Smooth muscle cell (in vitro differentiated cells): ENCODE results near the gene TRIM66. TPM values are rescaled to one million over a fixed set of nuclear protein-coding genes. Genes with fewer than 3 reads are reported as not detected.
A peak's percentile ranks its signal among the peaks of the same experiment; 100 is the strongest.

Experiments used
- DNase-seq: peaks from one replicate; lab custom pipeline; 2025; ENCODE audit not compliant: unreplicated experiment; lab: John Stamatoyannopoulos, UW
- H2AFZ ChIP-seq: fragments of 200-600 bp; sonication (generic); 2 replicates; pipeline ENCODE4 v1.6.0; 2016; ENCODE audit warnings: antibody characterized with exemption, low read depth, mild to moderate bottlenecking
- H3F3A ChIP-seq: fragments of 200-600 bp; sonication (generic); 2 replicates; pipeline ENCODE4 v1.6.0; 2017; ENCODE audit warnings: antibody characterized with exemption, low read depth
- H3K27ac ChIP-seq: fragments of 200-600 bp; sonication (generic); 2 replicates; pipeline ENCODE4 v1.5.1; 2016; ENCODE audit warnings: low read depth, mild to moderate bottlenecking
- H3K27me3 ChIP-seq: fragments of 200-600 bp; sonication (generic); 2 replicates; pipeline ENCODE4 v1.6.1; 2016; ENCODE audit warnings: low read depth, mild to moderate bottlenecking
- H3K36me3 ChIP-seq: fragments of 200-600 bp; sonication (generic); 2 replicates; pipeline ENCODE4 v1.5.1; 2016; ENCODE audit warnings: low read depth
- H3K4me1 ChIP-seq: fragments of 200-600 bp; sonication (generic); 2 replicates; pipeline ENCODE4 v1.5.1; 2016; ENCODE audit warnings: low read depth
- H3K4me2 ChIP-seq: fragments of 200-600 bp; sonication (generic); 2 replicates; pipeline ENCODE4 v1.6.0; 2016; ENCODE audit warnings: mild to moderate bottlenecking
- H3K4me3 ChIP-seq: fragments of 200-600 bp; sonication (generic); 2 replicates; pipeline ENCODE4 v1.5.1; 2016; ENCODE audit warnings: mild to moderate bottlenecking
- H3K79me2 ChIP-seq: fragments of 200-600 bp; sonication (generic); 2 replicates; pipeline ENCODE4 v1.6.0; 2016; ENCODE audit warnings: low read depth, mild to moderate bottlenecking
- H3K9ac ChIP-seq: fragments of 200-600 bp; sonication (generic); 2 replicates; pipeline ENCODE4 v1.6.0; 2016; ENCODE audit warnings: low read depth
- H3K9me3 ChIP-seq: fragments of 200-600 bp; sonication (generic); replicated peaks from 2 replicates; pipeline ENCODE4 v1.5.1; 2016; ENCODE audit warnings: low read depth
- H4K20me1 ChIP-seq: fragments of 200-600 bp; sonication (generic); 2 replicates; pipeline ENCODE4 v1.6.0; 2016; ENCODE audit warnings: low read depth
- CTCF ChIP-seq: fragments of 200-600 bp; sonication (generic); IDR thresholded peaks from 2 replicates; pipeline ENCODE4 v1.5.1; 2017; ENCODE audit warnings: borderline replicate concordance, mild to moderate bottlenecking, antibody characterized with exemption; ENCODE audit not compliant: insufficient read depth, poor library complexity, severe bottlenecking
- WGBS: methylation state at CpG from one replicate; pipeline ENCODE4 v1.1.7; 2016; ENCODE audit warnings: low lambda C conversion rate; 5-methylcytosine and 5-hydroxymethylcytosine counted together
- polyA plus RNA-seq: library from polyadenylated mRNA; unstranded; fragments of >200 nt; fragmentation: Nextera tagmentation; extraction: Ambion mirVana; gene quantifications from 2 replicates; pipeline ENCODE4 v1.2.1, GENCODE V29; 2016
- total RNA-seq: library from RNA; depleted of rRNA; stranded (reverse); fragments of >200 nt; gene quantifications from 2 replicates; pipeline ENCODE4 v1.2.3, GENCODE V29; 2014

TRIM66 gene
- total RNA-seq (5.8 and 7.1 TPM in 2 replicates), polyA plus RNA-seq (0.24 and 0.93 TPM in 2 replicates)

- DNase-seq, result peak; percentile 95
- Histone ChIP-seq H3K27me3 (no peaks in the 10 kb centered on the region), H4K20me1 (peaks cover 34% of the 10 kb centered on the region), H2AFZ (peak within 1 kb of the TSS; percentile 52), H3K4me3 (peak within 1 kb of the TSS; percentile 85), H3F3A (peaks cover 29% of the 10 kb centered on the region), H3K9ac (peak within 1 kb of the TSS; percentile 98), H3K9me3 (no peaks in the 10 kb centered on the region), H3K79me2 (peaks cover 25% of the 10 kb centered on the region), H3K4me1 (peaks cover 19% of the 10 kb centered on the region), H3K27ac (peak within 1 kb of the TSS; percentile 88), H3K36me3 (no peaks in the 10 kb centered on the region), H3K4me2 (peak within 1 kb of the TSS; percentile 96)
- TF ChIP-seq CTCF, result no peak
- WGBS, result under 1% methylated on average over 62 of the region's 67 CpGs
Observed at GRCh38 chr11:8682303-8683114, at the start of gene TRIM66, which contains the start of gene RPL27A. Gene TRIM66, minus strand, starts transcription at chr11:8682665. Its CDS starts 10,391 bp downstream, at chr11:8672274. Gene RPL27A, plus strand, starts transcription at chr11:8682792. Its CDS starts 22 bp downstream, at chr11:8682814.

GRCh38 chr11:8731647-8732323, 49.3 kb upstream of the TRIM66 start:
- H2AFZ ChIP-seq, result no peak overlapping the region
- no peak overlapping the region for H3K4me2 ChIP-seq
- H3K4me3 ChIP-seq, result no peak overlapping the region
- no peaks in the 10 kb centered on the region for H3K9me3 ChIP-seq
- H3K27me3 ChIP-seq, result no peaks in the 10 kb centered on the region
- H3K27ac ChIP-seq, result peak overlapping the region; percentile 71
- DNase-seq, result no peak
- TF ChIP-seq CTCF, result no peak
- H3K4me1 ChIP-seq, result peaks cover 16% of the 10 kb centered on the region
- 92% methylated on average over 3 of the region's 3 CpGs for WGBS
- peaks cover 6% of the 10 kb centered on the region for H3F3A ChIP-seq
- H3K79me2 ChIP-seq, result peaks cover 55% of the 10 kb centered on the region
- H3K9ac ChIP-seq, result no peak overlapping the region
- H4K20me1 ChIP-seq, result peaks cover 98% of the 10 kb centered on the region
- no peaks in the 10 kb centered on the region for H3K36me3 ChIP-seq

- Histone ChIP-seq H3K27me3 (no peaks in the 10 kb centered on the region), H3F3A (peaks cover 6% of the 10 kb centered on the region), H3K4me1 (peaks cover 16% of the 10 kb centered on the region), H3K9ac (no peak overlapping the region), H3K4me3 (no peak overlapping the region), H3K9me3 (no peaks in the 10 kb centered on the region), H4K20me1 (peaks cover 98% of the 10 kb centered on the region), H3K4me2 (no peak overlapping the region), H3K27ac (peak overlapping the region; percentile 12), H3K79me2 (peaks cover 59% of the 10 kb centered on the region), H3K36me3 (peaks cover 3% of the 10 kb centered on the region), H2AFZ (no peak overlapping the region)
- no peak for TF ChIP-seq CTCF
- 96% methylated on average over 23 of the region's 23 CpGs for WGBS
- no peak for DNase-seq
Observed at GRCh38 chr11:8730697-8731020, 48.2 kb upstream of the TRIM66 start.
